Fibroblast of lung (primary cell): Measurements from ENCODE around the gene CENPV.
"Not testable (repeated sequence)": the region's sequence is repeated elsewhere in the genome, so short reads cannot be mapped to it uniquely, and the experiment has no call there.

ENCODE experiments used
- CTCF ChIP-seq, 2 donors: IDR thresholded peaks in 1 of 2; conservative IDR thresholded peaks in 1 of 2; 1 replicate in 1 of 2; 2 replicates in 1 of 2; pipeline ENCODE4 v1.5.1; 2011 to 2012; ENCODE audit warnings: low read length in 2 of 2, control low read depth in 1 of 2, inconsistent platforms in 1 of 2, low read depth in 1 of 2, mild to moderate bottlenecking in 1 of 2
- EZH2 ChIP-seq: IDR thresholded peaks from 2 replicates; pipeline ENCODE4 v1.5.1; 2012; ENCODE audit warnings: low read length, control low read depth, mild to moderate bottlenecking; ENCODE audit errors: missing control alignments

GRCh38 chr17:16296072-16296471, 57.2 kb downstream of the CENPV start:
- TF ChIP-seq EZH2; CTCF (conservative IDR thresholded peaks at IDR 0.05 in 1 of 2, IDR thresholded peaks at IDR 0.05 in 1 of 2; ENCODE audit: low read depth in 1 of 2, low read length in 2 of 2): not testable (repeated sequence)
